HG03460 (cell line): Measurements from ENCODE around the gene KRT3.

Experiments used
- ATAC-seq: cut with Tn5 transposase; IDR thresholded peaks from one replicate; pipeline ENCODE4 v1.9.1; 2021; ENCODE audit not compliant: unreplicated experiment

The KRT3 gene

DNA sequence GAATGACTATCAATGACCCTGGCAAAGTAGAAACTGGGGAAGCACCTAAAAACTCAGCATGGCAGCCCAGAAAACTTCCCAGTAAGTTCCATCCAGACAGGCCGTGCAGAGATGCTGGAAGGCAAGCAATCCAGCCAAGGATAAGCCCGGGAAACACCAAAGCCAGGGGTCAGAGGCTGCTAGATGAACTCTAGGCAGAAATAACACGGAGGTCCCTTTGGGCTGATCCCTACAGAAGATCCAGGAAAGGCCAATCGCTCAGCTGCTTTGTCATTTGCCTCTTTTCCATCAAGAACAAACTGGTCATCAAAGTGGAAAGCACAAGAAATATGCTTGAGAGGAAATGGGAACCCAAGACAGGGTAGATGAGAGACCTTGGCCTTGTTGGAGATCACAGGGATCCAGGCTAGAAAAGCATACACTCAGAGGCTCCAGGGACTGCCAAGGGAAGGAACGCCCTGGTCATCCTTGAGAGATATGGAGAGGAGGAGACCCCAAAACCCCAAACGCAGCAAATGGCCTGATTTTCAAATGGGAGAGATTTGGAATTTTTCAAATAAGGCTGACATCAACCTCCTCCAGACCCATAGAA lies 31.7 kb upstream of the KRT3 start:
- ATAC-seq = no peak

DNA sequence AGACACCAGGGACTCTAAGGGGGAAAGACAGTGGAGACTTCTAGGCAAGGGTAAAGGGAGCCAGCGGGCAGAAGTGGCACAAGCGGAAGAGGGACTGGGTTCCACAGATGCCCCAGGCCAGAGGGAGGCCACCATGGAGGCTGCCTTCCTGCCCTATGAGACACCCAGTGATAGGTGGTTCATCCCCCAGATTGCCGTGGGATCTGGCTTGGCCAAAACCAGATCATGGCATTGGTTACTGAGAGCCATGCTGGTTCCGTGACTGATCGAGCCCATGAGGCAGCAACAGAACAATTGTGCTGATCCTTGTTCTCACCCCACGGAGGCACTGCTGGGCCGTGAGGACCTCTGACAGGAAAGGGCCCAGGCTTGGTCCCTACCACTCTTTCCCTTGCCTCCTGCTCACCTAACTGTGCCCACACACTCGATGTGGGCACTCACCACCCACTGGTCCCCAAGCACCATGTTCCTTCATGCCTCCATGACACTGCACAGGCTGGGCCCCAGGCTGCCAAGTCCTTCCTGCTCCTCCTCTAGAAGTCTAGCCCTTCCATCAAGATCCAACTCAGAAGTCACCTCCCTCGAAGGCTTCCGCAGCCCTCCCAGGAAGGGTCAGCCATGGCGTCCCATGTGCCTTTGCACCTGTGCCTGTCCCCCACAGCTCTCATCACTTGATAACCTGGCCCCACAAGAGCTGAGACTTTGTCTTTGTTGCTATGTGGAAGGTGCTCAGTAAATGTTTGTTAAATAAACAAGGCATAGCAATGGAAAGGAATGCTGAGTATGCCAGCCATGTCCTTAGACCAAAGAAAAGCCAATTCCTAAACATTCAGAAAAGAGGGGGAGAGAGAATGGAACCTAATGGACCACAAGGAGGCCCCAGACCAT lies 30.9 kb upstream of the KRT3 start:
- no peak for ATAC-seq

DNA sequence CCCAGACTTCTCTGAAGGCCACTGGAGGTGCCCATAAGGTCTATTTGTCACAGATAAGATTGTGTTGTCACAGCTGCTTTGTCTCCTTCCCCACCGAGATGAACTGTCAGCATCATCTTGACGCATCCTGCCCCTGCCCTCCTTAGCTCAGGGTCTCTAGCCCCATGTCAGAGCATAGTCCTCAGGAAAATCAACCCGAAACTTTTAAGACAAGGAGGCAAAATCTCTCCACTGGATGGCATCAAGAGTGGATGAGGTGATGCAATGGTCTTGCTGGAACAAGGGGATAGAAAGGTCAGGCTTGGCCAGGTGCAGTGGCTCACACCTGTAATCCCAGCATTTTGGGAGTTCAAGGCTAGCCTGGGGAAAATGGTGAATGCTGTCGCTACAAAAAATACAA lies 30.0 kb upstream of the KRT3 start:
- ATAC-seq = no peak

GRCh38 chr12:52824741-52825410 lies 29.0 kb upstream of the KRT3 start:
- no peak for ATAC-seq

GRCh38 chr12:52823761-52824450 lies 28.0 kb upstream of the KRT3 start:
- no peak for ATAC-seq

DNA sequence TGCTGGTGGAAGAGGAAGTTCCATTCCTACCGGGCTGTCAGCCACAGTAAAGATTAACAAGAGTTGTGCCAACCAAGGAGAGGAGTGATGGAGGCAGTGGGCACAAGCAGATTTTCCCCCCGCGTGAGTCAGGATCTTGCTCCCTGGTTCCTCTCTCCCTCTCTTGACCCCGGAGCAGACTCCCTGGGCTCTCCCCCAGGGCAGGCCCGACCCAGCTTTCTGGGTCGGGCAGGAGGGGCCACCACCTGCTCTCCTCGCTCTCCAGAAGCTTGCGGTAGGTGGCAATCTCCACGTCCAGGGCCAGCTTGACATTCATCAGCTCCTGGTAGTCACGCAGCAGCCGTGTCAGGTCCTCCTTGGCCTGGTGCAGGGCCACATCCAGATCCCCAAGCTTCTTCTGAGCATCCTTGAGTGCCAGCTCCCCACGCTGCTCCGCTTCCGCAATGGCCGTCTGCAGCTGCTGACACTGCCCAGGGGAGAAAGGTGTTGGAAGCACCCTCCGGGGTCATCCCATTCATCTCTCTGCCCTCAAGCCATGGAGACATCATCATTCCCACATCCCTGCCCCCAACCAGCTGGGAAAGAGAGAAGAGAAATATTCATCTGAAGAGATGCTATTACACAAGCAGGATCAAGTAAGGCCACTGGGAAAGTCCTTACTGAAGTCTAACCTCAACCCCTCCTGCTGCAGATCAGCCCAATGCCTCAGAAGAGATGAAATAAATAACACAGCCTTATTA lies 27.0 kb upstream of the KRT3 start:
- no peak for ATAC-seq

DNA sequence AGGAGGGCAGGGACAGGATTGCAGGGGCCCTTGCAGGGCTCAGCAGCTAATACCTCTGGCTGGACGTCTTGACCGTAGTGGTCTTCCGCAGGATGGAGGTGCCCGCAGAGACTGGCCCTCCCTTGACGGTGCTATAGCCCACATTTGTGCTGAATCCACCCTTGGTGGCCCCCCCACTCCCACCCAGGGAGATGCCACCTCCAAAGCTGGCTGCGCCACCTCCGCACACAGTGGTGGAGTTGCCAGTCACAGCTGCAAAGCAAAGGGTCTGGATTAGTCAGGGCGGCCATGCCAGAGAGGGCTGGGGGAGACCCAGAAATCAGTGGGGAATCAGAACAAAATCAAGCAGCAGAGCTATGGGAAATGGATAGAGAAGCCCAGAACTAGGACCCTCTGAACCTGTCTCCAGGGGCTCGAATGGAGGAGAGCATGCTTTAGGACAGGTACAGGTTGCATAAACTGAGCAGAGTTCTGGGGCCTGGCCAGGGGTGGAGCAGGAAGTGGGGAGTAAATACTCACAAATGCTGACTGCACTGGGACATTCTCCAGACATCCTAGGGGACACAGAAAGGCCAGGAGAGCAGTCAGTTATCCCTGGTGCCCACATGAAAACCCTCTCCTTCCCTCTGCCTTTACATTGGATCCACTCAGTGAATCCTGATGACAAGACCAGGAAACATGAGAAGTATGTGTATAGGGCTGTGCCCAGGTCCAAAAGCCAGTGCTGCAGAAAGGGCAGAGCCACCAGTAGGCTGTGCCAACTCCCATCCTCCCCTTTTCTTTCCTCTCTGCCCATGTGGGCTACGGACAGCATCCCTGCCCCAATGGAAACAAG lies 26.1 kb upstream of the KRT3 start:
- no peak for ATAC-seq

DNA sequence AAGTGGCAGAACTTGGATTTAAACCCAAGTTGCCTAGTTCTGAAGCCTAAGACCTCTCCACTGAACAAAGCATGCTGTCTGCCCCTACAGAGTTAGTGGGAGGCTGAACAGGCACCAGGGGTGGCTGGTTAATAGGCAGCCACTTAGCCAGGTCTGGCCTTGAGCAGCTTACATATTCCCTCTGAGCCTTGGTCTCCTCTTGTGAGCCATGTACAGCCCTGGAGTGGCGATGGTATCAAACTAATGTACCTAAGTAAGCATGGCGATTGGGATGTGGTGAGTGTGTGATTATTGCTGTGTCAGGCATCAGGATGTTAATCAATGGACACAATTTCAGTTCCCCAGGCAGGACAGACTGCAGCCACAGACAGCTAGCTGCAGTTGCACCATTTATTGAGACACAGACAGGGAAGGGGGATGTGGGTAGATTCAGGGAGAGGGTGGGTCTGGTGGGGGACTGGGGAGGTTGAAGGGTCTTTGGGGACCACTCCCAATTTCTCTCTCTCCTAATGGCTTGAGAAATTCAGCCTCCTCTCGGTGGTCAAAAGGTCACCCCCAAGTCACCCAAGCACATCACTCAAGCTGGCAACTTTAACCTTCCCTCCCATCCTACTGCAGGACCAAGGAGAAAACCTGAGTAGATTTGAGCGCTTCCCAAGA lies 25.3 kb upstream of the KRT3 start:
- no peak for ATAC-seq

DNA sequence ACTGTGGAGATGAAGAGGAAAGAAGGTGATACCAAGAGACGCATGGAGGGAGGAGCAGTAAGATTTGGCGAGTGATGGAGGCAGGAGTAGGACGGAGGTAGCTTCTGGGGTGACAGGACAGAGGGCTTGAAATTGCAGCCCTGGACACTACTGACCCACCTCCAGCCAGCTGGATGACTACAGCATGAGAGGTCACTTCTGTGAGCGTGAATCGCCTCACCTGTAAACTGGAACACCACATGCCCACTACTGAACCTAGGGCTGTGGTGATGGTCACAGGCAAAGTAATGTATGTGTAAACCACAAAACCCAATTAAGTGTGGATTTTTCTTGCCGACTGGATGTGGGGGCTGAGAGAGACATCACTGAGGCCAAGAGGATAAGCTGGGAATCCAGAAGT lies 24.6 kb upstream of the KRT3 start:
- no peak for ATAC-seq

- ATAC-seq = no peak
Measured at GRCh38 chr12:52819731-52820510, 24.0 kb upstream of the KRT3 start.

GRCh38 chr12:52818887-52819420 lies 23.0 kb upstream of the KRT3 start:
- ATAC-seq = no peak

- ATAC-seq = no peak
Measured at GRCh38 chr12:52818388-52818787, 22.5 kb upstream of the KRT3 start.

GRCh38 chr12:52817699-52818238 lies 21.9 kb upstream of the KRT3 start:
- ATAC-seq = no peak

DNA sequence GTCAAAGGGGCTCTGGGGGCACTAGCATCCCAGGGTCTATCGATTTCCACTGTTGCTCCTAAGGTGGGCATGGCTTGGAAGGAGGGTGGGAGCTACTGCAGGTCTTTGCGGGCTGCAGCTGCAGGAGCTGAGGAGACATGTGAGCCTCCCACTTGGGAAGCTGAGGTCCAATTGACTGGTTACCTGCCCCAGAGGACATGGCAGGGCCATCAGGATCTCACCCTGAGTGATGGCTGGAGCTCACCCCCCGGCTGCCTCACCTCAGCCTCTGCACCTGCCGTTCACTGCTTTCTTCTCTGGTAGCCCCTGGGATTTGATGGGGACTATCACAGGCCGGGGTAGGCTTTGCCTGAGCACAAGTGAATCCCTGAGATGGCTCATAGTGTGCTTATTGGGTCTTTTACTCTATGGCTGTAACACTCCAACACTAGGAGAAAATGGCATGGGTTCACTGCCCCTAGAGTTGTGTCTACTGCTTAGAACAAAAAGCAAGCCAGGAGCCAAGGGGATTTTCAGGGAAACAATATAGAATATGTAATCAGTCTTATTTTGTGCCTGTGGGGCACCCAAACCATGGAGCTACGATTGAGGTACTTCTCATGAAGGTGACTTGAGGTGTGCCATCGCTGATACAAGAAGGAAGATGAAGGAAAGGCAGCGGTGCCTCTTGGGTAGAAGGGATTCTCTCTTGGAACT lies 21.2 kb upstream of the KRT3 start:
- no peak for ATAC-seq

DNA sequence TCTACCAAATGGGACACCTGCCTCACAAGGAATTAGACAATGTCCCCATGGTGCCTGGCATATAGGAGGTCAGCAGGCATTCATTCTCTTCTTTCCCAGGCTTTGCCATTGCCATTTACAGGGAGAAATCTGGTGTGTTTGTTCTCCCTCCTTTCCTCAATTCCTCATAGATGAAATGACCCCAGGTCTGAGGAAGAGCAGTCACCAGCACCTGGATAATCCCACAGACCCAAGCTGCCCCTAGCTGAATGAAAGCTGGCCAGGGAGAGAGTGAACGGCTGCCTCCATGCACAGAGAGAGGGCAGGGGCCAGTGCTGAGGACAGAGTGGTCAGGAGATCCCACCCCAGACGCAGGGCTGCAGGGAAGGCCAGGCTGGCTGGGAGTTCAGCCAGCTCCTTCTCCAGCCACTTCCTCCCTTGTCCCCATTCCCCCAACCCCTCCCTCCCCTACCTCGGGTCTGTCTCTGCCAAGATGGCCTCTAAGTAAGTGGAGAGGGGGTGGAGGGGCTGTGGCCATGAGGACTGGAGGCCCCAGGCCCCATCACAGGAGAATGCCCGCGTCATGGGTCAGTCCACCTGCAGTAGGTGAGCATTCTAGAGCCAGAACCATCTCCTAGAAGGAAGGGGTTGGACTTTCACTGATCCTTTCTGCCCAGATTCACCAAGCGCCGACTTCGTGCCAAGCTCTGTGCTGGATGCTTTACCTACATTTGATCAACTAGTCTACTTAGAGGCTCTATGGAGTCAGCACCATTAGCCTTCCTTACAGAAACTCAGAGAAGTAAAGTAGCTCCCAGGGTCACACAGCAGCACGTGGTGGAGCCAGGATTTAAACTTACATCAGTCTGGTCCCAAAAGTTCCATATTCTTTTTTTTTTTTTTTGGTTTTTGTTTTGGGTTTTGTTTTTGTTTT lies 20.0 kb upstream of the KRT3 start:
- no peak for ATAC-seq

GRCh38 chr12:52815161-52815560 lies 19.2 kb upstream of the KRT3 start:
- no peak for ATAC-seq
